OCI-LY3 (cell line): ENCODE results near the gene ARID3B.

Experiments
- CTCF ChIP-seq: fragments of 200-600, 300-600 bp; sonication (generic); IDR thresholded peaks from 2 replicates; pipeline ENCODE4 v1.5.1; 2014; ENCODE audit warnings: antibody characterized with exemption, low read length, low read depth
- EZH2phosphoT487 ChIP-seq: fragments of 200-600 bp; shearing (Covaris generic); IDR thresholded peaks from 2 replicates; pipeline ENCODE4 v1.6.1; 2018; ENCODE audit warnings: antibody characterized with exemption, mixed run types, low read depth

GRCh38 chr15:74529921-74530320, 11.1 kb upstream of the ARID3B start:
- TF ChIP-seq EZH2phosphoT487: no peak
- no peak for TF ChIP-seq CTCF
